HG03558 (cell line): ENCODE results near the gene SLC7A5.

ENCODE experiments used
- ATAC-seq: cut with Tn5 transposase; IDR thresholded peaks from one replicate; pipeline ENCODE4 v1.9.1; 2021; ENCODE audit warnings: moderate number of reproducible peaks; ENCODE audit not compliant: unreplicated experiment; ENCODE audit errors: extremely low read depth

SLC7A5 gene

GRCh38 chr16:87847785-87848675 lies 21.3 kb downstream of the SLC7A5 start:
- no peak for ATAC-seq

GRCh38 chr16:87847467-87847784 lies 21.9 kb downstream of the SLC7A5 start:
- no peak for ATAC-seq

- no peak for ATAC-seq
These were observed 22.4 kb downstream of the SLC7A5 start for GRCh38 chr16:87846705-87847466.

- ATAC-seq: no peak
These were observed 23.3 kb downstream of the SLC7A5 start for GRCh38 chr16:87845807-87846619.

GRCh38 chr16:87845213-87845612 lies 24.1 kb downstream of the SLC7A5 start:
- ATAC-seq: no peak

GRCh38 chr16:87844809-87845208 lies 24.5 kb downstream of the SLC7A5 start:
- no peak for ATAC-seq

- no peak for ATAC-seq
These were observed 25.1 kb downstream of the SLC7A5 start for GRCh38 chr16:87844120-87844733.

- no peak for ATAC-seq
These were observed 25.6 kb downstream of the SLC7A5 start for GRCh38 chr16:87843678-87844105.

- ATAC-seq: no peak
These were observed 27.0 kb downstream of the SLC7A5 start for GRCh38 chr16:87842209-87842869.

- no peak for ATAC-seq
These were observed 27.7 kb downstream of the SLC7A5 start for GRCh38 chr16:87841340-87842208.

GRCh38 chr16:87840271-87840978 lies 28.9 kb downstream of the SLC7A5 start:
- ATAC-seq: no peak

GRCh38 chr16:87839542-87840270 lies 29.6 kb downstream of the SLC7A5 start:
- no peak for ATAC-seq

GRCh38 chr16:87838643-87839541 lies 30.4 kb downstream of the SLC7A5 start:
- no peak for ATAC-seq

GRCh38 chr16:87837627-87838289 lies 31.5 kb downstream of the SLC7A5 start:
- ATAC-seq: no peak

- ATAC-seq: no peak
These were observed 32.3 kb downstream of the SLC7A5 start for GRCh38 chr16:87836844-87837581.
